Stimulated activated CD8-positive, alpha-beta memory T cell treated with anti-CD3 and anti-CD28 coated beads, Interleukin-2, amount 100 ng/mL, for 48 hours (primary cell): ENCODE measurements around the gene ALG12.
"Not testable (repeated sequence)": the region's sequence is repeated elsewhere in the genome, so short reads cannot be mapped to it uniquely, and the experiment has no call there.

Source experiments
- DNase-seq, 2 donors: peaks; one replicate each; pipeline ENCODE4 v3.0.0-alpha.2; 2020; ENCODE audit warnings: low read depth in 2 of 2

Gene ALG12

DNA sequence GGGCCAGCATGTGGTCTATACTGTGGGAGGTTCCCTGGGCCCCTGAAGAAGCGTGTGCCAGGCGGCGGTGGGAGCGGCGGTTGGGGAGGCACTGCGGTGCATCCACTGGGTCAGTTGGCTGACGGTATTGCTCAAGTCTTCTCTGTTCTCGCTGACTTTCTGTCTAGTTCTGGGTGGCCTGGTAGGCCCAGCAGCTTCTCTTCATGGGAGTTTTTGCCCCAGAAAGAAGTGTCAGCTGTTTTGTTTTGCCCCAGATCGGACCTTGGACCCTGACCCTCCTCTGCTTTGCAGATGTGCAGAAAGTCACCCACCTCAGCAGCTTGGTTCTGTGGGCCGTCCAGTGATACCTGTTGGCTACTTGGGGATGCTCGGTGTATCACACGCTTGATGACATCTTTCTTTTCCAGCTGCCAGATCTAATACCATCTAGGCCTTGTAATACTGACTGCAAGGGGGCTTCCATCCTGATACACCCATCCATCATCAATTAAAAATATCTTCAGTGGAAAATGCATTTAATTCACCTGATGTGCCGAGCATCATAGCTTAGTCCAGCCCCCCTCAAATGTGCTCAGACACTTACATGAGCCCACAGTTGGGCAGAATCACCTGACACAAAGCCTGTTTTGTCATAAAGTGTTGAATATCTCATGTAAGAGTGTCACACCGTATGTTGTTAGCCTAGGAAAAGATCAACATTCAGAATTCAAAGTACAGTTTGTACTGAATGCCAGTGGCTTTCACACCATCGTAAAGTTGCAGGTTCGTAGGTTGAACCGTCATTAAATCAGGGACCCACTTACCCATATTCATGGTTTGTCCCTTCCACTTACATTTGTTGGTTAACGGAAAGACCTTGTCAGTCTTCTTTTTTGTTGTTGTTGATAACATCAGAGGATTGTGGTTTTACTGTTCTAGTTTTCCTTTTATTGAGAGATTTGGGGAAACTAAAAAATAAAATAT, 50.7 kb downstream of the ALG12 start:
- DNase-seq = no peak

DNA sequence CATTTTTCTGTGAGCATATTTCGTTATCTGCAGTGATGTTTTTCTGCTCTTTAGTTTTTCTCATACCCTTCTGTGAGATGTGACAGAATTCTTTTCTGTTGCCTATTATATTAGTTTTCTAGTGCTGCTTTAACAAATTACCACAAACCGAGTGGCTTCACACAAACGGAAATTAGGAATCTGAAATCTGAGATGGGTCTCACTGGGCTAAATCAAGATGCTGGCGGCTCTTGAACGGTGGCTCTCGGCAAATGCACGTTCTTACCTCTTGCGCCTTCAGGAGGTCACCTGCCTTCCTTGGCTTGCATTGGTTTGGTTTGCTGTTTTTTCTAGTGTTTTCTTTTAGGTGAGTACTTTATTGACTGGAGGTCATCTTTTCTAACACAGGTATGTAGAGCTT, 51.6 kb downstream of the ALG12 start:
- no peak for DNase-seq

DNA sequence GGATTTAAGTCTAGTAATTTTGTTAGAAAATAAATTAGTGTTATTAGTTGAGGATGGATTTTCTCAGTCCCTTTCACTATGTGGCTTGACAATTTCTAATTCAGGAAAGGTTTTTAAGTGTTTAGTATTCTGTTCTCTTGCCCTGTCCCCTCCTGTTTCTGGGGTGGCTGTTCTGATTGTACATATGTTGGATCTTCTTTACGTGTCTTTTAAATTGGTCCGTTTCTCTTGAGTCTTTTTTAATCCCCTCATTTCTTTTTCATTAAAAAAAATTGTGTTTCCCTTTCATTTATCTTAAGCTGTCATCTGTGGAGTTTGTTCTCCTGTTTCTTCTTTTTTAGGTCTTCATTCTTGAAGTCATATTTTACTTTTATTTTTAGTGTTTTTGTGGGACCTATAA, 52.1 kb downstream of the ALG12 start:
- no peak for DNase-seq

DNA sequence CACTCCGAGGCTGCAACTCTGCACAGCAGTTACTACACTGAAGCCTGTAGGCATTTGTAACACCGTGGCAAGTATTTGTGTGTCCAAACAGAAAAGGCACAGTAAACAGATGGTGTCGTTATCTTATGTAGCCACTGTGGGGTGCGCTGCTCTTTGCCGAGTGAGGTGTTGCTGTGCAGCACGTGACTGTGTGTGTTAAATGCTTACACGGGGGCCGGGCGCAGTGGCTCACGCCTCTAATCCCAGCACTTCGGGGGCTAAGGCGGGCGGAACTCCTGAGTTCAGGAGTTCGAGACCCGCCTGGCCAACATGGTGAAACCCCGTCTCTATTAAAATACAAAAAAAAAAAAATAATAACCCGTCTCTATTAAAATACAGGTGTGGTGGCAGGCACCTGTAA, 53.1 kb downstream of the ALG12 start:
- DNase-seq = no peak

DNA sequence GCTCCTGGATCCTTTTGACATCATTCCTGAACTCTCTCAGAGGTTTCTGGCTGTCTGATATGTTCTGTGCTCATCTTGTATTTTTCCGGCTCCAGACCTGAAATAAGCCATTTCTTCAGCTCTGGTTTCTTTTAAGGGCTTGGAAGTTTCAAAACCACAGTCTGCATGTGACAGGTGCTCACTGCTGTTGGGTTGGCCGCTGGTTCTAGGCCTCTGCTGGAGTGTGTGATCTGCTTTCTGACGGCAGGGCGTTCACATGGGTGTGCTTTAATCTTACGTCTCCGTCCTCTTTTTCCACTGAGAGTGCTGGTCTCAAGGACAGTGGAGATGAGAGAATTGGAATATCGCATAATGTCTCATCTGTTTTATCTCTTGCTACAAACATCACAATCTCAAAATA, 54.3 kb downstream of the ALG12 start:
- no peak for DNase-seq

DNA sequence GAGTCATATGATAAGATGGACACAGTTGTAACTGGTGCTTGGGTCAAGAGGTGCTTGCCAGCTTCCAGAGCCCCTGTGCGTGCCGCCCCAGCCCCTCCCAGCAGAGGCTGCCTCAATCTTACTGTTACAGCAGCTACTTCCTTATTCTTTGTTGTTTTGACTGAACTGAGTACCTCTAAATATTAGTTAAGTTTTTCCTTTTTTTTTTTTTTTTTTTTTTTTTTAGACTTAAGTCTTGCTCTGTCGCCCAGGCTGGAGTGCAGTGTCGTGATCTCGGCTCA, 55.8 kb downstream of the ALG12 start:
- DNase-seq = no peak

DNA sequence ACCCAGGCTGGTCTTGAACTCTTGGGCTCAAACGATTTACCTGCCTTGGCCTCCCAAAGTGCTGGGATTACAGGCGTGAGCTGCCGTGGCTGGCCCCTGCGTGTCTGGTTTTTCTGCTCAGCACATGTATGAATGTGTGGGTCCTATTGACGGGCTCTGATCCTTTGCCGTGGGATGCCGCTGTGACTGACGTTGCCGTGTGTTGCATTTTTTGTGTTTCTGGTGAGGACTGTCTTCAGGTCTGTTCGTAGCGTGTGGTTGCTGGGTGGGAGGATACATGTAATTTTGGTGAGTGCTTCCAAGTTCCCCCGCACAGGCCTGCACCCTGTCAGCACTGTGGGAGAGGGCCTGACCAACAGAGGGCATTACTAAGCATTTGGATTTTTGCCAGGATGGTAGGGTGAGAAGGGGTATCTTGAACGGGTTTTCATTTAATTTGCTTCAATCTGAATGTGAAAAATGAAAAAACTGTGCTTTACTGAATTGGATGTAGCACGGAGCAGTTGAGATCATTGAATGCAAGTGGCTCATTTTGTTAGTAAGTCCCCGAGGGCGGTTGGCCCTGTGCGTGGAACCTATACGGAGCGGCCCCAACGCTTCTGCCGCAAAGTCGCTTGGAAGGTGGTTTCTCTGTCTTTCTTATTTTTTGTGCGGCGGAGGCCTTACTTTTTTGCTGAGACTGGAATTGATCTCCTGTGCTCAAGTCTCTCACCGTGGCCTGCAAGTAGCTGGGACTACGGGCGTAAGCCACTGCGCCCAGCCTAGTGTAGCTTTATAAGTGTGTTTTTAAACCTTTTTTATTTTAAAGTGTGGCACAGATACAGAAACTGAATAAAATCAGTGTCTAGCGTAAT, 56.4 kb downstream of the ALG12 start:
- DNase-seq = no peak

DNA sequence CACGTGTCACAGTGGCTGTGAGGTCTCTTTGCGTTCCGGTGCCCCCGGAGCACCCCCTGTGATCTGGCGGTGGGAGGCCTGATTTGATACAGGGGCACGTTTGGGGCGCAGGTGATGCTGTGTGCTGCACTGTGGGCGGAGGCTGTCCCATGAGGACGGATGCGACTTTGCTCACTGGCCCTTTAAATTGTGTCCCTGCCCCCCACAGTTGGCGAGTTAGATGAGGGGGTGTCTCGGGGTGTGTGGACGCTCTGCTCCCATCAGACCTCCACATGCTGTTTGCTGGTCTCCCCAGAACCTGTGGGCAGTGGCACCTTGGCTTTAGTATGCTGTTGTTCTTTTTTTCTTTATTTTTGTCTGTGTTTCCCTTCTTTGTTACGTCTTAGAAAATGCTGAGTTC, 59.4 kb downstream of the ALG12 start:
- DNase-seq = no peak

DNA sequence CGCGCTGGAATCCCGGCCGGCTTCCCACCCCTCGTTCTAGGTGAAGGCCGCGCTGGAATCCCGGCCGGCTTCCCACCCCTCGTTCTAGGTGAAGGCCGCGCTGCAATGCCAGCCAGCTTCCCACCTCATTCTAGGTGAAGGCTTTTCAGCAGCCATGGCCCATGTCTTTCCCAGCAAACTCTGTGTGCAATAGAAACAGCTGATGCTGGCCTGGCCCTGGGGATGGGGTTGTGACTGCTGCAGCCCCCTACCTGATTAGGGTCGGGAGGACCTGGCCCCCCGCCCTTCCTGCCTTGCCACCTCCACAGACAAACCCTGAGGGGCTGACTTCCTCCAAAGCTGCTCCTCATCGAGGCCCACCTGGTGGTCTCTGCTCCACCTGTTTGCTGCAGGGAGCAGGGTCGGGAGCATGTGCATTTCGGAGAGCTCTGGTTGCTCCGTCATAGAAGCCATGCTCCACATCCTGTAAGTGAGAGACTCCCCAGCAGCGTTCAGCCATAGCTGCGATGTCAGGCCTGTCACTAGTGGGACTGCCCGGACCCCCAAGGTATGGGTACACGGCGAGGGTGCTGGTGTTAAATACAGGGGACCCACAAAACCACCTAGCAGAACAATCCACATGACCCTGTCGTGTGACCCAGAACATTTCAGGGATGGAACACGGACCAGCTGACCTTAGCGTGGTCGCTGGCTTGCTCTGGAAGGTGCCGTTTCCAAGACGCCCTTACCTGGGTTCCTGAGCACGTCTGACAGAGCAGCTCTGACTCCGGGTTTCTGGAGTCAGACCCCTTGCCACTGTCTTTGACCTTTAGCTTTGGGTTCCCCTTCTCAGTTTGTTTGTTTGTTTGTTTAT, 61.2 kb downstream of the ALG12 start:
- DNase-seq = no peak

DNA sequence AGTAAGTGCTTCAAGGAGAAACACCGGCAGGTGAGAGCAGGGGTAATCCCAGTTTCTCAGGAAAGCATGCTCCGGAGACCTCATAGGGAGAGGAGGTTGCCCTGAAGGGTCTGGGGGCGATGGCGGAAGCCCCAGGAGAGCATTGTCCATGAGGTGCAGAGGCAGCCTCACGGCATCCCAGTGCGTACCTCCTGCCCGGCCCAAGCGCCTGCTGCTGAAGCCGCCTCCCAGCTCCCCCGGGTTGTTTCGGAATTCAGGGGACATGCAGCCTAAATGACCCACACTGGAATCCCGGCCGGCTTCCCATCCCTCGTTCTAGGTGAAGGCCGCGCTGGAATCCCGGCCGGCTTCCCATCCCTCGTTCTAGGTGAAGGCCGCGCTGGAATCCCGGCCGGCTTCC, 61.9 kb downstream of the ALG12 start:
- DNase-seq = no peak

DNA sequence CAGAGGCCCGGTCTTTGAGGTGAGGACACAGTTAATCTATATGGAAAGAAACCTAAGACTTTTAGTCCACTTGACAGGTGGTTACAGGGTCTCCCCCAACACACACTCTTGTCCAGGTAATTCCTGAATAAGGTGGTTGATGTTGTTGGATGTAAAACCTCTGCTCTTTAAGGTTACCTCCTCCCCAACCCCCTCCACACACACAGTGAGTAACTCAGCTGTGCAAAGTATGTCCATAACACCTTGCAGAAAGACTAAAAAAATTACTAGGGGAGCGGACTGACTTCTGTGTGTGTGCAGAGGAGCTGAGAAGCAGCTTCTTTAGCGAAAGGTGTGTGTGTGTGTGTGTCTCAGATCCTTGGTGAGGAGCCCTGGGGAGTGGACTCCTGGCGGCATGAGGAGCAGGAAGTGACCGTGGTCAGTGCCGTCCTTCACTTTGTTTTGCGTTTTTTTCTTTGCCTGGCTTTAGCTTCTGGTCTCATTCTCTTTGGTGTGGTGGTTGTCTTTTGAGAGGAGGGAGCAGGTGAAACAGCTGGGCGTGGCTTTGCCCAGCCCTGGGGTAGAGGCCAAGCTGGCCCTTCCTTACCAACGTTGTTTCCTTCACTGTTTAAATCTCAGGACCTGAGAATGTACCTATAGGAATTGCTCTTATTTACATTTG, 62.9 kb downstream of the ALG12 start:
- no peak for DNase-seq

DNA sequence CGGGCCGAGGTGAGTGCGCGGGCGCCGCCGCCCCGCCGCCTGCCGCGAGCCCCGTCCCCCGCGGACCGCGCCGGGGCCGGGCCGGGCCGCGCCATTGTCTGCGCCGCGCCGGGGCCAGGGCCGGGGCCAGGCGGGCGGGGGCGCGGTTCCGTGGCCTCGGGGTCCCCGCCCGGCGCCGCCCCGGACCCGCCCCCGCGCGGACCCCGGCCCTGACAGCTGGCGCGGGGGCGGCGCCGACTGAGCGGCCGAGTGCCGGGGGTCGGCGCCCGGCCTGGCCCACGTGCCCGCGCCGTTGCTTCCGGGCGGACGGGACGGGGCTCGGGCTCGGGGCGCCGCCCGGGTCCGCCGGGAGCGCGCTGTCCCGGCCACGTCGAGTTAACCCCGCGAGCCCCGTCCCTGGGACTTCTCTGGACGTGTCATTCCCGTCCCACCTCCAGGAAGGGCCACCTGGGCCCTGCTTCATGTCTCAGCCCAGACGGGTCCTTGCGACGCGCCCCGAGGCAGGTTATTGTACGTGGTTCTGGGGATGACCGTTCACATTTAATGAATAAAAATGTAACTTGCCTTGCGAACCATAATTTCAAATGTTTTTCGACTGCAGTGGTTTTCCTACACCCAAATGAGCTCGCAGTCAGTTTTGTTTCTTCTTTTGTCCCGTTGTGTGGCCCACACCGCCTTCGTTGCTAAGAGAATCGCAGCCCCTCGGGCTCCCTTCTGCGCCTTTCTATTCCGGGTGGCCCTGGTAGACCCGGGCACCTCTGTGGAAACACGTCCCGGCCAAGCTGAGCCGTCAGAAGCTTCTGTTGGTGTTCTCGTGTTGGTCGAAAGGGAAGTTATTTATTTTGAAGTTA, 64.0 kb downstream of the ALG12 start:
- DNase-seq = no peak

DNA sequence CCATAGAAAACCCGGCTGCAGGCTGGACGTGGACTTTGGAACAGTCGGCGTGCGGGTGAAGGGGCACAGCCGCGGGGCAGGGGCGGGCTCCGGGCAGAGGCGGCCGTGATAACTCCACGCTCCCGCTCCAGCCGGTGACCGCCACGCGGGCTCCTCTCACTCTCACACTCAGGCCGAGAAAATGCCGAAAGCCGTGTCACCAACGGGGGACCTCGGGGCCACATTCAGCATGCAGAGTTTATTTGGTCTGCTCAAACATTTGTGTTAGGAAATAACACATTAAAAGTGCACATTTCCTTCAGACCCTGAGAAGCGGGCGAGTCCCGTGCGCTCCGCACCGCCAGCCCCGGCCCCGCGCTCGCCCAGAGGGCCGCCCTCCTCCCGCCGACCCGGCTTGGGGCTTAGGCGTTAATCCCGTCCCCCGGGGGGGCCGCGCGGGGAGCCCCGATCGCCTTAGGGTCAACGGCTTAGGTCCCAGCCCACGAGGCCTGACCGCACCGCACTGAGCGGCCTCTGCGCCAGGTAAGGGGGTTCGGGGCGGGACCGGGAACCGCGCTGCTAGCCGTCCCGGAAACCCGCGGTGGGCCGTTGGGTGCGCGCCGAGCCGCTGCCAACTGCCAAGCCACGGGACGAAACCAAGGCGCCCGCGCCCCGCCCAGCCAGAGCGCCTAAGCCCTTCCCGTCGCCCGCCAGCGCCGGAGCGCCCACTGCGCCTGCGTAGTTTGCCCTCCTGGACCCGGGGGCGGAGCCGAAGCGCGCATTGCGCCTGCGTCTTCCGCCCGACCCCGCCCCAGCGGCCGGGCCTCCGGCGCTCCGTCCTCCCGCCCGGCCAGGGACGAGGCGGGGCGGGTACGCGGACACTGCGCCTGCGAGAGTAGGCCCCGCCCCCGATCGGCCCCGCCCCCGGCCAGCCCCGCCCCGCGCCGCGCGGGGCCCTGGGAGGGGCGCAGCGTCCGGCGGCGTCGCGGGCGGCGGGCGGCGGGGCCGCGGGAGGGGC, 65.0 kb downstream of the ALG12 start, which contains the start of gene ZBED4:
Gene ZBED4 (plus strand): TSS at position 947 of the 997 bp plus-strand sequence. CDS start 29,819 bp downstream, outside the sequence.
- peak; percentile 98 to 100 for DNase-seq

DNA sequence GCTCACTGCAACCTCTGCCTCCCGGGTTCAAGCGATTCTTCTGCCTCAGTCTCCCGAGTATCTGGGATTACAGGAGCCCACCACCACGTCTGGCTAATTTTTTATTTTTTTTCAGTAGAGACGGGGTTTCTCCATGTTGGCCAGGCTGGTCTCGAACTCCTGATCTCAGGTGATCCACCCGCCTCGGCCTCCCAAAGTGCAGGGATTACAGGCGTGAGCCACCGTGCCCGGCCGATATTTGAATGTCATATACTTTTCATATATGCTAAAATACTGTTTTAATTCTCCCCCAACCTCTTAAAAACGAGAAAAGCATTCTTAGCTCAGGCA, 65.7 kb downstream of the ALG12 start:
- DNase-seq = not testable (repeated sequence)

DNA sequence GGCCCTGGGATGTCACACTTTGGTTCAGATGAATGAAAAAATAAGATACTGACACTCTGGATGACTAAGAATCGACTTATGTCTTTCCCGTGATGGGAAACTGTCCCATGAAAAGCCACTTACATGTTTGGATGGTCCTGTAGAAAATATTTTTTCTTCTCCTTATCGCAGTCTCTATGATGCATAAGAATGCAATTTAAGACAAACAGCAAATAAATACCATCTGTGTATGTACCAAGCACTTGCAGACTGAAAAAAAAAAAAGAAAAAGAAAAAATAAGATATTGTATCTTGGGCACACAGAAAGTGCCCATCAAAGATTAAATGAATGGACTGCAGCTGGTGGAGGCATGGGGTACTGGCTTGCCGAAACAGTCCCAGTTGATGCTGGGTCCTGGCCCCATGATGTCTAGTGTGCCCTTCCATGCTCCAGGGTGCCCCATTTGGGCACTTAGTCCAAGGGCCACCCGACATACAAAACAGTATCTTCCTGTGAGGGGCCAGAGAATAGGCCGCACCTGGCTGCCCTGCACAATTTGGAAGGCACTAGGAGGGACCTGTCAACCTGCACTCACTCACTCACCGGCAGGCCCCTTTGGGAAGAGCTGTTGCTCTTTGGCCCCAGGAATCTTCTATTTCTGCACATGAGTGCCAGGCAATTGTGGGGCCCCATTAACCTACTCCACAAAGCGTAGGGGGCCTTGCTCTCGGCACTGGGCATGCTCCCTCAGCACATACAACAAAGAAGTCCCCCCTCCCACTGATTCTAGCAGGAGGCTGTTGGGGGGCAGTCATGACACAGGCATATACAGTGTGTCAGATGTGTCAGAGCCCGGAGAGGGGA, 67.1 kb downstream of the ALG12 start:
- no peak for DNase-seq
